Vagina (tissue), 2 donors: Measurements from ENCODE around the gene UBE2O.

ENCODE experiments used
- POLR2A ChIP-seq, 2 donors: fragments of 450-650 bp; IDR thresholded peaks; one replicate each; pipeline ENCODE4 v1.6.1; 2017; ENCODE audit warnings: antibody characterized with exemption in 2 of 2, mild to moderate bottlenecking in 2 of 2, moderate library complexity in 2 of 2
- TF ChIP-seq, protein P1 (sequence below), 3 experiments: fragments of 450-650 bp in 2 of 3; fragments of 200-600 bp in 1 of 3; sonication (generic) in 1 of 3; IDR thresholded peaks; one replicate each; pipeline ENCODE4 v1.5.1; 2017 to 2019; ENCODE audit warnings: antibody characterized with exemption in 3 of 3, mild to moderate bottlenecking in 2 of 3, moderate library complexity in 2 of 3

DNA sequence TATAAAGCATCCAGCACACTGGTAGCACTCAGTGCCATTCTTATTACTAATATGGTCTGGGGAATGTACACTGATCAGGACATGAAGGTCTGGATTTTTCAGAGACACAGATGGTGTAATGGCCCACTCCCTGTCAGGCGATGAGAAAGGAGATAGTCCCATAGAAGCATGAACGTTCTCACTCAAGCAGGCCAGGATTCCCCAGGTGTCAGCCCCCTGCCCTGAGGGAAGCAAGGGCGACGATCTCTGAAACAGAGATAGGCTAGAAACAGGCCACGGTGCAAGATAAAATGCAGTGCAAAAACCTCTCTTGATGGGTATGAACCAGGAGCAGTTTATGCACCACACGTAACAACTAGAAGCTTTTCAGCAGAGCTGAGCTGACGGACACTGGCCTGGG lies 109.8 kb downstream of the UBE2O start:
- TF ChIP-seq, protein P1, sequence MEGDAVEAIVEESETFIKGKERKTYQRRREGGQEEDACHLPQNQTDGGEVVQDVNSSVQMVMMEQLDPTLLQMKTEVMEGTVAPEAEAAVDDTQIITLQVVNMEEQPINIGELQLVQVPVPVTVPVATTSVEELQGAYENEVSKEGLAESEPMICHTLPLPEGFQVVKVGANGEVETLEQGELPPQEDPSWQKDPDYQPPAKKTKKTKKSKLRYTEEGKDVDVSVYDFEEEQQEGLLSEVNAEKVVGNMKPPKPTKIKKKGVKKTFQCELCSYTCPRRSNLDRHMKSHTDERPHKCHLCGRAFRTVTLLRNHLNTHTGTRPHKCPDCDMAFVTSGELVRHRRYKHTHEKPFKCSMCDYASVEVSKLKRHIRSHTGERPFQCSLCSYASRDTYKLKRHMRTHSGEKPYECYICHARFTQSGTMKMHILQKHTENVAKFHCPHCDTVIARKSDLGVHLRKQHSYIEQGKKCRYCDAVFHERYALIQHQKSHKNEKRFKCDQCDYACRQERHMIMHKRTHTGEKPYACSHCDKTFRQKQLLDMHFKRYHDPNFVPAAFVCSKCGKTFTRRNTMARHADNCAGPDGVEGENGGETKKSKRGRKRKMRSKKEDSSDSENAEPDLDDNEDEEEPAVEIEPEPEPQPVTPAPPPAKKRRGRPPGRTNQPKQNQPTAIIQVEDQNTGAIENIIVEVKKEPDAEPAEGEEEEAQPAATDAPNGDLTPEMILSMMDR (IDR thresholded peaks at IDR 0.05): no peak
- no peak for TF ChIP-seq POLR2A (IDR thresholded peaks at IDR 0.05)
